GM21619 (cell line): ENCODE data around the gene SLC24A3.

Source experiments
- ATAC-seq: cut with Tn5 transposase; IDR thresholded peaks from one replicate; pipeline ENCODE4 v1.9.1; 2021; ENCODE audit not compliant: unreplicated experiment

Gene SLC24A3

DNA sequence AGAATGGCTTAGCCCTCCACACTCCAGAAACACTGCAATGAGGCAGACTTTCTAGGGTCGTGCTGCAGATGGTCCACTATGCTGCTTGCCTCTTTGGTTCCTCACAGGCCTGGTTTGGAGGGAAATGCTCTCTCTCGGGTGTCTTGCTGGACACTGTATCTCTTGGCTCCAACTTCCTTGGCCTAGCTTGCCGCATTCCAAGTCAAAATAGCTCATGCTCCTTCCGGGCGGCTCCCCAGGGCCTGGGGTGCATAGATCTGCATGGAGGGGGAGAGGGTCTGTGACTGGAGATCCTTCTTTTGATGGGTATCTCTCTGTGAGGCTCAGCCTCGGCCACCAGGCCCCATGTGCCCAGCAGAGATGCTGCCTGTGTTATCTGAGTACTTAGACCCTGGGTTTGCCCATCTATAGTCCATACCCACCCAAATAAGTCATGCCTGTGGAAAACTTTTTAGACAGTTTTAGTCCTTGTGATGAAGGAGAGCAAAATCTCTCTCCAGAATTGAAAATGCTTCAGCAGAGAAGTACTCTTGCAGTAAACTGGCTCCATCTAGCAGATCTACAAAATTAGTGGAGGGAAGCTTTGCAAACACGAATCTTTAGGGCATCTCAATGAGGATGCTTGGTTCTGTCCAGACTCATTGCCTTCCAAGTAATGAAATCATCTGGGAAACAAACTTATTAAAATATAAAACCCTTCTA, 281.5 kb downstream of the SLC24A3 start:
- no peak for ATAC-seq

DNA sequence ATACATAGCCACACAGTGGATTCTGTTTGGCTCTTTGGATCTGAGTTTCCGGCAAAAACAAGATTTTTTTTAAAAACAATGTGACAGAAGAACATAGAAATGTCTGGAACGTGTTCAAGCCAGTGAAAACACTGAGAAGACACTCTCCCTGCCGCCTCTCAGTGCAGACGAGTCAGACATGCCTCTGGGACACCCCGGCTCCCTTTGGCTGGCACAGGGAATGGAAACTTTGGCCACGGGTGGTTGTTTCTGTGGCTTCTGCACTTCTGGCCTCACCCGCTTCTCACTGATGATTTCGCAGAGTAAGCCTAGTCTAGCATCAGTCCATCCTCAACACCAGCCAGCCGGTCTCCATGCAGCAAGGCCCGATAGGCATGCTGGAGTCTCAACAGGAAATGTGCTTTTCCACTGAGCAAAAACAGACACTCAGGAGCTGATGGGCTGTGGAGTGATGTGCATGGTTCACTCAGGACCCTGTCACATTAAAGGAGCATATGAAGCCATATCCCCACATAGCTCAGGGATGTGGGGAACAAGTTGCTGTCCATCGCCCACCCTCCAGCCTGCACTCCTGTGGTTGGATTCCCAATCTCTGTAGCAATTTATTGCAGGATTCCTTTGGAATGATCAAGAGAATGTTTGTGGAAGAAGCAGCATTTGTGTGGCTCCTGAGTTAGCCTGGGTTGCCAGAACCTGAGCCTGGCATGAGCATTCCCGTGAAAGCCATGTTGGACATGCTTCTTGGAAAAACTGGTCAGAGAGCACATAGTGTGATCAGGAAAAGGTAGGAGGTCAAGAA, 283.7 kb downstream of the SLC24A3 start:
- no peak for ATAC-seq

GRCh38 chr20:19497064-19497463, 284.6 kb downstream of the SLC24A3 start:
- no peak for ATAC-seq

- ATAC-seq: no peak
These were observed 286.3 kb downstream of the SLC24A3 start for GRCh38 chr20:19498756-19499155.

- no peak for ATAC-seq
These were observed 289.2 kb downstream of the SLC24A3 start for GRCh38 chr20:19501476-19502115.

- no peak for ATAC-seq
These were observed 289.7 kb downstream of the SLC24A3 start for GRCh38 chr20:19502169-19502568.

GRCh38 chr20:19504251-19504650, 291.8 kb downstream of the SLC24A3 start:
- ATAC-seq: no peak

GRCh38 chr20:19506021-19506420, 293.6 kb downstream of the SLC24A3 start:
- no peak for ATAC-seq

DNA sequence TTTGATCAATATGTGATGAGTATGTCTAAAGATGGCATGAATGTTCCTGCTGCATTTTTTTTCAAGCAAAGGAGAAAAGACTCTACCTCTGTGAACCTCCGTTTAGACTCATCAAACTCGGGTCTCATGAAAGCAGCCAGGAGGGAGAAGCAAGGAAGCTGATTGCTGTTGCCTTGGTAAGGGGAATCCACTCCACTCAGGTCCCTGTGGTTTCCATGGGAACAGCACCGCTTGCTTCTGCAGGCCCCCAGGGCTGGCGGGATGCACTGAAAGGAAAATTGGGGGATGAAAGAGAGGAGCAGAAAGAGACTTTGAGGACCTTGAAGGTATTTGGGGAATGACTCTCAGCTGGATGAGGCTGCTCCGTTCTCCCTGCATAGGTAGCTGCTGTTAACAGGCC, 296.0 kb downstream of the SLC24A3 start:
- no peak for ATAC-seq

DNA sequence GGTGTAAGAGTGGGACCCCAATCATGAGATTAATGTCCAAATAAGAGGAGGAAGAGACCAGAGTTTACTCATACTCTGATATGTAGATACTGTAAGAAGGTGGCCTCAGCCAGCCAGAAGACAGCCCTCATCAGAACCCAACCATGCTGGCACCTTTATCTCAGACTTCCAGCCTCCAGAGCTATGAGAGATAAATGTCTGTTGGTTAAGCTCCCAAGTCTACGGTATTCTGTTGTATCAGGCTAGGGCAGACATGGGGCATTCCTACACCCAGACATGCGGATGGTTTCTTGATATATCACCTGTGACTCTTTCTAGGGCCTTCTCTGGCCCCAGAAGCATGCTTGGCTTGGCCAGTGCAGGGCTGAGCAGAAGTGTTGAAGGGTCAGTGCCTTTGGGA, 298.2 kb downstream of the SLC24A3 start:
- no peak for ATAC-seq

DNA sequence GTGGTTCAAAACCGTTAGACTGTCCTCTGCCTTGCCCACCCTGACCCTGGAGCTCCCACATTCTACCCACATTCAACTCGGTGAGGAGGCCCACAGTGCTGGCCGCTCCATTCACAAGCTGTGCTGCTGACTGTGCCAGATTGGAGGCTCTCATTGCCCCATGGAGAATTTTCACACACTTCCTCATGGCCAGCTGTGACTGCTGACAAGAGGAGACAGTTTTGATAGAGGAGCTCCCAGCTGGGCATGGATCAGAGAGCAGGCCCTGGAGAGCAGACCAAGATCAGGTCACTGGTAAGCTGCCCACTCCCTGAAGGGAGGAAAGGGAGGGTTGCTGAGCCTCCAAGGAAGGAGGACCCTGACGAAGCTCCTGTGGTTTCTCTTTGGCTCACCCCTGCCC, 299.5 kb downstream of the SLC24A3 start:
- no peak for ATAC-seq

GRCh38 chr20:19512886-19513677, 300.6 kb downstream of the SLC24A3 start:
- no peak for ATAC-seq

GRCh38 chr20:19515074-19515473, 302.6 kb downstream of the SLC24A3 start:
- ATAC-seq: no peak

GRCh38 chr20:19519466-19519865, 307.0 kb downstream of the SLC24A3 start:
- no peak for ATAC-seq

DNA sequence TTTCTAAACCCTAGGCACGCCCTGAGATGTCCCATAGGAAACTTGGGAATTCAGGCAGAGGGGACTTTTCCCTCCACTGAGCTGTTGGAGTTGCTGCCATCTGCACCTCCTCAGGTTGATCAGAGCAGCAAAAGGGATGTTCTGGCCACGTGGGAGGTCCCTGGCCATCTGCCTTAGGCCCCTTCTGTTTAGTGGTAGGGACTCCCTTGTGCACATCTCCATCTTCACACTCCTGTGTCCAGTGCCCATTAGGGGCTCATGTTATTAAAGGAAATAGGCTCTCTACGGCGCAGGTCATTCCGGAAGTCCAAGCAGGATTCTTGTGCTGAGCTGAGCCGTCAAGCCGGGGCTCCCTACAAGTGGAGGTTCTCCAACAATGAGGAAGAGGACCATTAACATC, 307.8 kb downstream of the SLC24A3 start:
- no peak for ATAC-seq

DNA sequence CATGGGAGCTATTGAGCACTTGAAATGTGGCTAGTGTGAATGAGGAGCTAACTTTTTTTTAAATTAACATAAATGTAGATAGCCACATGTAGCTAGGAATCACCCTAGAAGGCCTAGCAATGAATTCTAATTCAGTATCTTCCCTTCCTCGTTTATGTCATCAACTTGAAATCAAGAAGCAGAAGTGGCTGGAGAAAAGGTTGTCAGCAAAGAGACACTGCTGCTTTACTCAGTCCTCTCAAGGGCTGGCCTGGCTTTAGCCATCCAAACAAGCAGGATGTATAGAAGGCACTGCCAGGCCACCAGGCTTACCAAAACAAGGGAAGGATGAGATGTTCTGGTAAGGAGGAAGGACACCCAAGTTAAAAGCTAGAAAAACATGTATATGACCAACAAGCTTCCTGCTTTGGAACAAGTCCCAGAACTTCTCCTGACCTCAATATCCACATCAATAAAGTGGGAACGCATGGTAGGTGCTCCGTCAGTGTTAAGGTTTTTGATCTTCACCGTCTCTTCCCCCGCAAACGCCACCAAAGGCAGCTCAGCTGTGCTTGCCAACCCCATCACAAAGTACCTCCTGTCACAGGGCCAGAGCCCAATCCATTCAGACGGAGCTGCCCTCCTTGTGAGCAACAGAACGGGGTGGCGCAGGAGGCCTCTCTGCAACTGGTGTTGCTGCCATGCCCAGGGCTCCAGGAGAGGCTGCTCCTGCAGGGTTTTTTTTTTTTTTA, 309.8 kb downstream of the SLC24A3 start:
- no peak for ATAC-seq

DNA sequence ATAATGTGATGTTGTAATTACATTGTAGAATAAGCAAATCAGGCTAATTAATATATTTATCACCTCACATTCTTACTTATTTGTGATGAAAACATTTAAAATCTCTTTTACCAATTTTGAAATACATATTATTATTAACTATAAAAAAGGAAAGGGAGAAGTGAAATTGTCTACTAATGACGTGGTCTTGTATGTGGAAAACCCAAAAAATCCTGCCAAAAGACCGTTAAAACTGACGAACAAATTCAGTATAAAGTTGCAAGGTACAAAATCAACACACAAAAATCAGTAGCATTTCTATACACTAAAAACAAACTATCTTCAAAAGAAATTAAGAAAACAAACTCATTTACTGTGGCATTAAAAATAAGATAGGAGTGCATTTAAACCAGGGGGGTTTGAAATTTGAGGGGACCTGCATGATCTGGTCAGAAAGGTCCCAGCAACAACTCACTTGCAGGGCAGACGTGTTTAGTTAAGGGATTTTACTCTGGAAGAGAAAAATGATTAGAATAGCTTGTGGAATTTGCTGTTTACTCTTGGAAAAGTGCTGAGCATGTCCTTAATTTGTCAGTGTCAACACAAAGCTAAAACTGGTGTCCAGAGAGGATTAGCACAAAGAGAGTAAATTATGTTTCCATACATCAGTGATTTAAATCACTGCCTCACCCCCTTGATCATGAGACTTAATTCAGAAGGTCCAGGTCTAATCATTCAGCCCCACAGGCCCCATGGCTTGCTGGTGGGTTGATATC, 310.6 kb downstream of the SLC24A3 start:
- ATAC-seq: no peak

DNA sequence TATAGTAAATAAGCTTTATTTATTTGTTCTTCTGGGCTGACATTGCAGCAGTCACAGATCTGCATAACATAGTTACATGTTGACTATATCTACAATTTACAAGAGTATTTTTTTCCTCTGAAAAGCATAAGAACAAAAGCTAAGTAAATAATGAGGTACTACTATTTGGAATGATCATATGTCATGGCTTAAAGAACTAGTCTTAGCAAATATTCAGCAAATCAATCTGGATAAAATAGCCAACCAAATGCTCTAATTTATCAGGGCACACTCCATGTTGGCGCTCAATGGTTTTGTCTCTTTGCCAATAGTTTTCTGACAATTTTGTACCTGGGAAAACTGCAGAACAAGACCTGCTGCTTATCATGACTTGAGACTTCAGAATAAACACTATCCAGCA, 312.2 kb downstream of the SLC24A3 start:
- no peak for ATAC-seq

DNA sequence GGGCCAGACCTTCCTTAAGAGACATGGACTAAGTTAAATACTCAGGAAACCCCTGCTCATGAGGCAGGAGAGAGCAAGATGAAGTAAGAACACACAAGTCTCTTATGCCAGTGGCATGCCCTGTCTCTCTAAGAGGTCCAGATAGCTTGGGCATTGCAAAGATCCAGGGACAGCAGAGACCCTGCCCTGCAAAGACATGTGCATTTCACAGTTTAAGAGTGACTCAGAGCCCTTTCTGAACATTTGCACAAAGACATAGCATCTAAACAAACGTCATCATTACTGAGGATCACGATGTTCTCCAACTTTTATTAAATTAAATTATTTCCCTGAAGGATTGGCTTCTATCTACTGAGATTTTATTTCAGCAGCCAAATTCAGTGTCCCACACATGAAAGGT, 315.1 kb downstream of the SLC24A3 start:
- no peak for ATAC-seq
